ENCODE data around the gene DCN.

DCN gene

GRCh38 chr12:91129662-91130362 lies 52.8 kb downstream of the DCN start:
- no peak for DNase-seq

GRCh38 chr12:91127751-91128150 lies 54.9 kb downstream of the DCN start:
- DNase-seq = no peak

- DNase-seq = no peak
Measured at GRCh38 chr12:91127306-91127705, 55.3 kb downstream of the DCN start.

GRCh38 chr12:91126516-91126915 lies 56.1 kb downstream of the DCN start:
- no peak for DNase-seq

GRCh38 chr12:91123236-91123916 lies 59.2 kb downstream of the DCN start:
- no peak for DNase-seq

- DNase-seq = no peak
Measured at GRCh38 chr12:91120781-91121180, 61.8 kb downstream of the DCN start.

- no peak for DNase-seq
Measured at GRCh38 chr12:91119089-91119488, 63.5 kb downstream of the DCN start.

- no peak for DNase-seq
Measured at GRCh38 chr12:91113621-91114020, 69.0 kb downstream of the DCN start.

GRCh38 chr12:91111366-91112325 lies 71.0 kb downstream of the DCN start, which contains the start of gene LUM:
TSS of gene LUM (minus strand) at chr12:91111494. CDS start at chr12:91108979, 2,515 bp downstream.
- DNase-seq = no peak

GRCh38 chr12:91110311-91110924 lies 72.2 kb downstream of the DCN start:
- DNase-seq = no peak

GRCh38 chr12:91109581-91110310 lies 72.9 kb downstream of the DCN start:
- DNase-seq = no peak

GRCh38 chr12:91109148-91109564 lies 73.5 kb downstream of the DCN start:
- DNase-seq = no peak

GRCh38 chr12:91108196-91108755 lies 74.3 kb downstream of the DCN start:
- DNase-seq = no peak

- DNase-seq = no peak
Measured at GRCh38 chr12:91106283-91106682, 76.3 kb downstream of the DCN start.

GRCh38 chr12:91105807-91106206 lies 76.8 kb downstream of the DCN start:
- DNase-seq = no peak

- DNase-seq = no peak
Measured at GRCh38 chr12:91104812-91105466, 77.7 kb downstream of the DCN start.

- DNase-seq = no peak
Measured at GRCh38 chr12:91103624-91104023, 79.0 kb downstream of the DCN start.

- DNase-seq = no peak
Measured at GRCh38 chr12:91103101-91103500, 79.5 kb downstream of the DCN start.

GRCh38 chr12:91100906-91101305 lies 81.7 kb downstream of the DCN start:
- DNase-seq = no peak

GRCh38 chr12:91099836-91100235 lies 82.8 kb downstream of the DCN start:
- DNase-seq = no peak

GRCh38 chr12:91099341-91099740 lies 83.3 kb downstream of the DCN start:
- no peak for DNase-seq
